GM12872 (cell line): ENCODE data around the gene MED27.
A peak's percentile ranks its signal among the peaks of the same experiment; 100 is the strongest.

Experiments
- CTCF ChIP-seq: IDR thresholded peaks from 3 replicates; pipeline ENCODE4 v1.5.1; 2011; ENCODE audit warnings: low read depth, mild to moderate bottlenecking, low read length, moderate library complexity; ENCODE audit not compliant: insufficient read depth

MED27 gene

GRCh38 chr9:131960311-131960710, 119.4 kb downstream of the MED27 start:
- no peak for TF ChIP-seq CTCF

- TF ChIP-seq CTCF, result no peak
These were observed 119.8 kb downstream of the MED27 start for GRCh38 chr9:131959887-131960286.

DNA sequence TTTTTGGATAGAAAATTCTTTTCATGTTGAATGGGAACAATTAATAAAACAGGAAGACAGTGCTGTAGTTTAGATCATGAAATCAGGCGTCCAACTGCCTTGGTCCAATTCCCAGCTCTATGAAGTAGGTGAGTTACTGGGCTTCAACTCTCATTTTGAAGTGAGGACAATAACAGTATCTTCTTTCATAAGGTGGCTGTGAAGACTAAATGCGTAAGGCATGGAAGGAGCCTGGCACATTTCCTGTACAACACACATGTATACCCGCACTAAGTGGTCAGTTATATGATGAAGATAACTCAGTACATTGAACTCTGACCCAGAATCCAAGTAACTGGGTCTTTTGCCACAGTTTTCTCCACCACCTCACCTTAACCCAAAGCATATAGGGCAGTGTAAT, 120.6 kb downstream of the MED27 start:
- no peak for TF ChIP-seq CTCF

DNA sequence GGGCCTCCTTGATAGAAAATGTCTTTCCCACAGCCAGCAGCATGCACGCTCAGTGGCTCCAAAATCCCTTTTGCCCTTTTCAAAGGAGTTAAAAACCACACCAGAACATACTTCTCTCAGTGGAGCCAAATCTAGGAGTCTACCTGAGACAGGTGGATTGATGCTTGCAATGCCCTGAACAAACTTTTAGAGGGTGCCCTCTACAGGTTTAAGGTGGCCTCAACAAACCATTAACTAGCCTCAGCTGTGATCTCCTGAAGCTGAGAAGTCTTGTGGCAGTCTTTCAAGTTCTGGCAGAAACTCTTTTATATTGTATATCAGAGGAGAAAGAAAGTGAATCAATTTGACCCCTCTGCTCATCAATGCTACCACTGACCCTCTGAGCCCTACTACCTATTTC, 125.4 kb downstream of the MED27 start:
- TF ChIP-seq CTCF, result peak; percentile 61

GRCh38 chr9:131951905-131952304, 127.8 kb downstream of the MED27 start:
- TF ChIP-seq CTCF, result no peak

GRCh38 chr9:131951155-131951554, 128.5 kb downstream of the MED27 start:
- TF ChIP-seq CTCF, result no peak

GRCh38 chr9:131950487-131950886, 129.2 kb downstream of the MED27 start:
- no peak for TF ChIP-seq CTCF

DNA sequence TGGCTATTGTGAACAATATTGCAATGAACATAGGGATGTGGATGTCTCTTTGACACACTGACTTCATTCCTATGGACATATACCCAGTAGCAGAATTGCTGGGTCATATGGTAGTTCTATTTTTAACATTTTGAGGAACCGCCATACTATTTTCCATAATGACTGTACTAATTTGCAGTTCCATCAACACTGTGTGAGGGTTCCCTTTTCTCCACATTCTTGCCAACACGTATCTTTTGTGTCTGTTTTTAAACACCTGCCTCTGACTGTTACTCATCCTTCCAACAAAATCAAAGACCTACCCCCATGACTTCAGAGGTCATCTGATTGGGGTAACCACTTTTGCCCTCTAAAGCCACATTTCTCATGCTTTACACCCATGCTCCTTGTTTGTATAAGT, 133.5 kb downstream of the MED27 start:
- TF ChIP-seq CTCF, result no peak
